Measurements from ENCODE around the gene APOA4.
"Not testable (repeated sequence)": the region's sequence is repeated elsewhere in the genome, so short reads cannot be mapped to it uniquely, and the experiment has no call there.

APOA4 gene

DNA sequence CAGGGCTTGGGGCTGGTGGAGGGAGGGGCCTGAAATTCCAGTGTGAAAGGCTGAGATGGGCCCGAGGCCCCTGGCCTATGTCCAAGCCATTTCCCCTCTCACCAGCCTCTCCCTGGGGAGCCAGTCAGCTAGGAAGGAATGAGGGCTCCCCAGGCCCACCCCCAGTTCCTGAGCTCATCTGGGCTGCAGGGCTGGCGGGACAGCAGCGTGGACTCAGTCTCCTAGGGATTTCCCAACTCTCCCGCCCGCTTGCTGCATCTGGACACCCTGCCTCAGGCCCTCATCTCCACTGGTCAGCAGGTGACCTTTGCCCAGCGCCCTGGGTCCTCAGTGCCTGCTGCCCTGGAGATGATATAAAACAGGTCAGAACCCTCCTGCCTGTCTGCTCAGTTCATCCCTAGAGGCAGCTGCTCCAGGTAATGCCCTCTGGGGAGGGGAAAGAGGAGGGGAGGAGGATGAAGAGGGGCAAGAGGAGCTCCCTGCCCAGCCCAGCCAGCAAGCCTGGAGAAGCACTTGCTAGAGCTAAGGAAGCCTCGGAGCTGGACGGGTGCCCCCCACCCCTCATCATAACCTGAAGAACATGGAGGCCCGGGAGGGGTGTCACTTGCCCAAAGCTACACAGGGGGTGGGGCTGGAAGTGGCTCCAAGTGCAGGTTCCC lies 6.5 kb upstream of the APOA4 start, which contains the start of gene APOC3:
APOC3 (plus strand) TSS at position 383 of the 659 bp plus-strand sequence. CDS start 676 bp downstream, outside the sequence.
- no peak for DNase-seq

DNA sequence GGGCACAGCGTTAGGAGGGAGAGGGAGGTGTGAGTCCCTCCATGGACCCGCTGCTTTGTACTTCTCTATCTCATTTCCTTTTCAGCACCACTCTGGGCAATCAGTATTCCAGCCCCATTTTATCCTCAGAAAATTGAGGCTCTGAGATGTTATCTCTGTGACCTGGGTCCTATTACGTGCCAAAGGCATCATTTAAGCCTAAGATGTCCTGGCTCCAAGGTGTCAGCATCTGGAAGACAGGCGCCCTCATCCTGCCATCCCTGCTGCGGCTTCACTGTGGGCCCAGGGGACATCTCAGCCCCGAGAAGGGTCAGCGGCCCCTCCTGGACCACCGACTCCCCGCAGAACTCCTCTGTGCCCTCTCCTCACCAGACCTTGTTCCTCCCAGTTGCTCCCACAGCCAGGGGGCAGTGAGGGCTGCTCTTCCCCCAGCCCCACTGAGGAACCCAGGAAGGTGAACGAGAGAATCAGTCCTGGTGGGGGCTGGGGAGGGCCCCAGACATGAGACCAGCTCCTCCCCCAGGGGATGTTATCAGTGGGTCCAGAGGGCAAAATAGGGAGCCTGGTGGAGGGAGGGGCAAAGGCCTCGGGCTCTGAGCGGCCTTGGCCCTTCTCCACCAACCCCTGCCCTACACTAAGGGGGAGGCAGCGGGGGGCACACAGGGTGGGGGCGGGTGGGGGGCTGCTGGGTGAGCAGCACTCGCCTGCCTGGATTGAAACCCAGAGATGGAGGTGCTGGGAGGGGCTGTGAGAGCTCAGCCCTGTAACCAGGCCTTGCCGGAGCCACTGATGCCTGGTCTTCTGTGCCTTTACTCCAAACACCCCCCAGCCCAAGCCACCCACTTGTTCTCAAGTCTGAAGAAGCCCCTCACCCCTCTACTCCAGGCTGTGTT lies 5.8 kb upstream of the APOA4 start:
- DNase-seq, result no peak

DNA sequence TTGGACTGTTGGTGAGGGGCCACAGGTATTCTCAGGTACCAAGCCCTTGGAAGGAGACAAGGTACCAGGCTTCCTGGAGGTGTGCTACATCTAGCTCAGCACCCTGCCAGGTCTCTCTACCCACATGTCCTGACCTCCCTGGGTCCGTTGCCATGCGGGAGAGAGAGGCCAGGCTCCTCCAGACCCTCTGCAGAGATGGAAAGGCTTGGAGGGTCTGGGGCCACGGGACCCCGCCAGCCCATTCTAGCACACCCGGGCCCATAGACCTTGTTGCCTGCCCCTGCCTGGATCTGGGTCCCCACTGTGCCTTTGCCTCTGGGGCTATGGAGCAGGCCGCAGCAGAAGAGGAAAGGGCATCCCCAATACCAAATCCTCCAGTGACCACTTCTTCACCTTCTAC lies 4.4 kb upstream of the APOA4 start:
- DNase-seq, result no peak

DNA sequence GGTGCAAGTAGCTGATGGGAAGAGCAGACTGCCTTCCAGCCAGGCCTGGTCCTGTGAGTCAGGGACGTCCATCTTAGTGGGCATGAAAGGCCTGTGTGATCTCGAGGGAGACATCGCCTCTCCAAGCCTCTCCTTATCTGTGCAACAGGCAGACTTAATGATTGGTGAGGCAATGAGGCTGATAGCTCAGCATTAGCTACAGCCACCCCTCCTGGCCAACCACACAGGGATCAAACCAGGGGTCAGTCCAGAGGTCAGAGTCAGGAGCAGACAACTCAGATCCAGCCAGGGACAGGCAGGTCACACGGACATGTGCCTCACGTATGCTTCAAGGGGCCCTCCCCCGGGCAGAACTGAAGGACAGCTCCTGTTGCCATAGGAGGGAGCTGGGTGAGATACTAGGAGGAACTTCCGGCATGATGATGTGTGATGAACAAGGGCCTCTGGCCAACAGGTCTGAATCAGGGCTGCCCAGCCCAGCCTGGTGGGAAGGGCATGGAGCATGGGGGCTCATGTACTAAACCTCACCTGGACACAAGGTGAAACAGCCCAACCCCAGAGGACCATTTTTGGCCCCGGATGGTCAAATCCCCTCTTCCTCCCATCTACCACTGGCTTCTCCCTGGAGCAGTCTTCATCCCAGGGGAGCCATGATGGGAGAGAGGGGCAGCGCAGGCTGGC lies 3.8 kb upstream of the APOA4 start:
- no peak for DNase-seq

DNA sequence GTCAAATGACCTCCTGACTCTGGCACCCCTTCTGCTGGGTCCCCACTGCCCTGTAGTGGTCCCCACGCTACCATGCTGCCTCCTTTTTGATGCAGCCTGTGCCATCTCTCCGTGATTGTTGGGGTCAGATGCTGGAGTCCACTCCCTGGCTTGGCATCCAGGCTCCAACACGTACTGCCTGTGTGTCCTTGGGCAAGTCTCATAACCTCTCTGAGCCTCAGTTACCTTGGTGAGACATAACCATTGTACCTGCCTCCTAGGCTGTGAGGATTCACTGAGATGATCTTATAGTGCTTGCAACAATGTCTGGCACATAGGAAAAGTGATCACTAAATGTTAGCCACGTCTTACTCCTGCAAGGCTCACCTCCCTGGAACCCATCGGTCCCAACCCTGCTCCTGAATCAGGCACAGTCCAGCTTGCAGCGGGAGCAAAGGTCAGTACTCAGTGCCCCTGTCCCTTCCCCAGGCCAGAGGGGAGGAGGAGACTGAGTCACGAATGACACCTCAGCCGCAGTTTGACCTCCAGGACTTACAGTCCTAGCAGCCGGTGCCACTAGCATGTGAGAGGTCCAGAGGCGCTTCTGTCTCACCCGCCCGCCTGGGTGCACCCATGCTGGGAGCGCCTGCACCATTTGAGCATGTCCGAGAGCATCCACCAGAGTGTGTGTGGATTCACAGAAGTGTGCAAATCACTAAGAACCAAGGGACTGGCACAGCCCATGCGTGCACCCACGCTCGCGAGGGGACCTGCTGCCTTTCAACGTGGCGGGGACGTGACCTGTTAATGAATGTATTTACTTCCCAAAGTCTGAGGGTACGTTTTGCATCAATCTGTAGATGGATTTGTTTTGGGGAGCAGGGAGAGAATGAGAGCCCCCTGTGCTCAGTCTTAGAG lies 3.0 kb upstream of the APOA4 start:
- DNase-seq, result no peak

DNA sequence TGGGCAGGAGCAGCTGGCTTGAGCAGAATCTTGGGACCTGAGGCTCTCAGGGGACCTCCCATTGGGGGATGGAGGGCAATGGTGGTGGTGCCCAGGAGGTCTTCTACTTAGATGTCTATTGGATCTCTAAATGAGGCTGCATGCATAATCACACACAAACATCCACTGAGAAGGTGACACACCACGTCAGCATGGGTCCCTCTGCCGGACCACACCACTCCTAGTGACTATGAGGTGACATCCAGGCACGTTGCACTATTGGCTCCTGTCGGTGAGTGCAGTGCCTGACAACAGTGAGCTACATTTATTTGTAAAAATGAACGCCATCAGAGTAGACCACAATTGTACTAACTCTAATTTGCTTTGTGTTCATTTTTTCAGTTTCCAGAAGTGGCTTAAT lies 2.3 kb upstream of the APOA4 start:
- DNase-seq, result no peak

DNA sequence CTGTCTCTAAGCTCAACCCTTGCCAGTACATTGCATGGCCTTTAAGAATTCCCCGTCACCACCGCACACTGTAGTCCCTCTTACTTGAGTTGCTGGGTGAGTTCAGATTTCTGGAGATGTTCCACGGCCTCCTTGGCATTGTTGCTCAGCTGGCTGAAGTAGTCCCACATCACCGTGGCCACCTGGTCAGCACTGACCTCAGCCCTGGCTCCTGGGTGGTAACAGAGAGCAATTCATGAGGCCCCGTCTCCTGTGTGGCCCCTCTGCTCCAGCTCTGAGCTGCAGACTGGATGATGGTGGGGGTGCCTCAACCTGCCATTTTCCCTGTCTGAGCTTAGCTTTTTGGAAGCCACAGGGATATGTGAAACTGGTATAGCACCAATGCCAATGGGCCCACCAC lies 529 bp downstream of the APOA4 start:
- no peak for DNase-seq

DNA sequence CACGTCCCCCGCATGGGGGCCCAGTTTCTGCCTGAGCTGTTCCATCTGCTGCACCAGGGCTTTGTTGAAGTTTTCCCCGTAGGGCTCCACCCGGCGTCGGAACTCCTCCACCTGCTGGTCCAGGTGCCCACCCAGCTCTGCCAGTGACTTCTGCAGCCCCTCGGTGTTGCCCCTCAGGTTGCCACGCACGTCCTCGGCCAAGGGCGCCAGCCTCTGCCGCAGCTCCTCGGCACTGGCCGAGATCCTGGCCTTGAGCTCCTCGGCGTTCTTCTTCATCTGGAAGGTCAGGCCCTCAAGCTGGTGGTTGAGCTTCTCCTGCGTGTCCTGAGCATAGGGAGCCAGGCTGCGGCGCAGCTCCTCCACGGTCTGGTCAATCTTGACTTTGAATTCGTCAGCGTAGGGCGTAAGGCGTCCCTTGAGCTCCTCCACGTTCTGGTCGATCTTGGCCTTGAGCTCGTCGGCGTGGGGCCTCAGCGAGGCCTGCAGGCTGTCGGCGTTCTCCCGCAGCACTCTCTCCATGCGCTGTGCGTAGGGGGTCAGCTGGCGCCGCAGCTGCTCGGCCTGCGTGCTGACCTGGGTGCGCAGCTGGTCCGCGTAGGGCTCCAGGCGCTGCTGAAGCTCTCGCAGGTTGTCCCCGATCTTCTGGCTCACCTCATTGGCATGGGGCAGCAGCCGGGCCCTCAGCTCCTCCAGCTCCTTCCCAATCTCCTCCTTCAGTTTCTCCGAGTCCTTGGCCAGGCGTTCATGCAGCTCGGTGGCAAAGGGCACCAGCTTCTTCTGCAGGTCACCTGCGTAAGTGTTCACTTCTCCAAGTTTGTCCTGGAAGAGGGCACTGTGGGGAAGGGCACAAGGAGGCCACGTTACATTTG lies 1.8 kb downstream of the APOA4 start:
- DNase-seq, result no peak

DNA sequence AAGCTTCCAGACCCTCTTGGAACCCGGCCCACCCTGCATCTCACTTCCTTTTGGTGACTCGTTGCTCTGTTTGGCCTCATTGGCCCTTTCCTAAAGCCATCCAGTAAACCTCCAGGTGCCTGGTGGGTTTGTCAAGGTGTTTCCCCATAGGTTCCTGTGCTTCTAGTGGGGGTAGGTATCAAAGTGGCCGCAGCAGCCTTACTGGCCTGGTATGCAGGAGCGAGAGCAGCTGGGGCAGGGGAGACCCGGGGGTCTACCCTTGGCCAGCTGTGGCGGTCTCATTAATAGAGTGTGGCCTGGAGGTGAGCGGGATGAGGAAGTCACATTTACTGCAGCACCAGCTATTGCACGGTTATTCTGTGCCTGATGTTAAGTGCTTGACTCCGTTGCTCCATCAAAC lies 4.1 kb downstream of the APOA4 start:
- no peak for DNase-seq

DNA sequence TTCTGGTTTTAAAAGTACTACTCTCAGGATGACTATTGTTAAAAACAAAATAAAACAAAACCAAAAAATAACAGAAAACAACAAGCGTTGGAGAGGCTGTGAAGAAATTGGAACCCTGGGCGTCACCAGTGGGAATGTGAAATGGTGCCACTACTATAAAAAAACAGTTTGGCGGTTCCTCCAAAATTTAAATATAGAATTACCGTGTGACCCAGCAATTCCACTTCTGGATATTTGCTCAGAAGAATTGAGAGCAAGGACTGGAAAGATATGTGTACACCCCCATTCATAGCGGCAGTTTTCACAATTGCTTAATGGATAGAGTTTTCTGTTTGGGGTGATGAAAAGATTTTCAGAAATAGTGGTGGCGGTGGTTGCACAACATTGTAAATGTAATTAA lies 8.6 kb downstream of the APOA4 start:
- no peak for DNase-seq

DNA sequence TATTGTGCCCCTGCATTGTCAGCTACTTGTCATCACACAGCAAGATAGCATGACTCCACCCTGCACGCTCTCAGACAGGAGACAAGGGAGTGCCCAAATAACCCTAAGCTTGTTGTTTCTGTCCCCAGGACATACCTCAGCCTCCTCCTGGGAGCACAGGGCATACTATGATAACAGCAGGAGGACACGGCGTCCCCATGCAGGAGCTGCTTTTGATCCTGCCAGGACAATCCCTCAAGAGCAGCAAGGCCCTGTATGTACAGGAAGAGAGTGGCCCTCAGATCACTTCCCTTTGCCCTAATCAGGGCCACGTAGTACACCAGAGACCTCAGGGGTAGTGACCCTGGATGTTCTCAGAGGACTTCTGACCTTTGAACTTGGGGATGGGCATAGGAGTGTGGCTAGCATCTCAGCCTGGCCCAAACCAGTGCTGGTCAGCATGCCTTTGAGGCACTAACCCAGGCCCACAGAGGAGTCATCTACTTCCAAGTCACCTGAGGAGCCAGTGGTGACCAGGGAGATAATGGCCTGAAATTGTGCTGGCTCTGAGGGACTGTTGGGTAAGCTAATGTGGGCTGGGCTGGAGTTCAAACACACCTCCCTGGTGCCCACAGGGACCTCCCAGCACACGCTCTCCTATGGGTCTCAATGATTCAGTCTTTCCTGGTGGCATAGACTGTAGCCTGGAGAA lies 9.2 kb downstream of the APOA4 start:
- no peak for DNase-seq

DNA sequence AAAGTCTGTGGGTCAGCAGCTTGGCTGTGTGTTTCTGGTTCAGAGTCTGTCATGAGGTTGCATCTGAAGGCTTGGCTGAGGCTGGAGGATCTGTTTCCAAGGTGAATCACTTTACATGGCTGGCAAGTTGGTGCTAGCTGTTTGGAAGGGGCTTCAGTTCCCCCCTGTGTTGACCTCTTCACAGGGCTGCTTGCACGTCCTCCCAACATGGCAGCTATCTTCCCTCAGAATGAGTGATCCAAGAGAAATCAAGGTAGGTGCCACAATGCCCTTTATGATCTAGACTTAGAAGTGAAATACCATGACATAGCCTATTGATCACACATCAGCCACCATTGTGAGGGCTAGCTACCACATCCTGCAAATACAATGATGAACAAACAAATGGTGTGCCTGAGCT lies 9.9 kb downstream of the APOA4 start:
- DNase-seq, result no peak

DNA sequence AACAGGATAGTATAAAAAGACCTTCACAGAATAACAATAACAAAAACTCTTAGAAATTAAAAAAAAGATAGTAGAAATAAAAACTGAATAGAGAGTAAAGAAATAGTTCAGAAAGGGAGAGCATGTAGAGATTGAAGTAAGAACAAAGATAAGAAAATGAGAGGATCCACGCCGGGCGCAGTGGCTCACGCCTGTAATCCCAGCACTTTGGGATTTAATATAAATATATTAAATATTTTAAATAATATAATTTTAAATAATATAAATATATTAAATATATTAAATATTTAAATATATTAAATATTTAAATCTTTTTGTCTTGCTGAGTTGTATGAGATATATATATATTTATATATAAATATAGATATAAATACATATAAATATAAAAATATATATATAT lies 11.0 kb downstream of the APOA4 start:
- DNase-seq, result no peak

DNA sequence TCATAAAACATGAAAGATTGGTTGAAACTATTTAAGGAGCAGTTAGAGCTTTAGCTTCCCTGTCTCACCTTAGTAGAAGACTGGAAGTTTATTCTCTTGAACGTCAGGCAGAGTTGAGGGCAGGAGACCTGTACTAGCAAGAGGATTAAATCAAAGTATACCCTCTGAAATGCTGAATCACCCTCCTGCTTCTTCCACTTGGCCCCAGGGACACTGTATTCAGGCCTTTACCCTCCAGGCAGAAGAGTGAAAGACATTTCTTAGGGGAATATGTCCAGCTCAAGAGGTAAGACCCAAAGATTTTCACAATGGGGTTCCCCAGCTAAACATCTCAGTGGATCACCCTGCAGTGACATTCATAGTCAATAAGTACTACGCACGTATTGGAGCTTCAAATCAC lies 11.9 kb downstream of the APOA4 start:
- no peak for DNase-seq

DNA sequence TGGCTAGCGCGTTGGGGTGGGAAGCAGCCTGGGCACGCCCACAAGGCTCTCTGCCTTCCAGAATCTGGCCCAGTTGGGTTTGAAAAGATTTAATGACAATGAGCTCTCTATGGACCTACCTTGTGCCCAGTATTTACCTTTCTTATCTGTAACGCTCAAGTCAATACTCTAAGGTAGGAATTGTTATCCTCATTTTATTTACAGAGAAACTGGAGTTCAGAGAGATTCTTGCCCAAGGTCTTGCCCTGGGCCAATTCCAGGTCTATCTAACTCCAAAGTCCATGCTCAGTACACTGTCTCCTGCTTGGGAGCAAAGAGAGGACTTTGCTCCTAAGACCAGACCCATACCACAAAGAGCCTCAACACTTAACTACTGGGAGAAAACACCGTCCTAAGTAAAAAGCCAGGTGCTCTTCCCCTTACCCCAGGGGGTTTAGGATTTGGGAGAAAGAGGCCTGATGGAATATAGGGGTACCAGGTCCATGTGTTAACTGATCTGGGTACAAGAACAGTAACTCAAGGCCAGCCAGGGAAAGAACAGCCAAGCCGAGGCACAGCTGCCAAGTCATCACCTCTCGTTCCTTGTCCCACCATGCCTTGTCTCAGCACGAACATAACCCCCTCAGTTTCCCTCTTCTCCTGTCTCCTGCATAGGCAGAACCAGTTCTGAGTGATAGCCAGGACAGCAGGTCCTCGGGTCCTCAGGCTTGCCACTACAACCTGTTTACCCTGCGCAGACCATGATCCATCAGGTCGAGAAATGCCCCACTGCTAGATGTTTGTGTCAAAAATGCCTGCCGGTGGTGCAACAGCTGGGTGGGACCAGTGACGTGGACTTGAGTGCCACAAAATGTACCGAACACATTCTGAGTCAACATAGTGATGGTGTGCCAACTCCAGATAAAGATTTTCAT lies 14.6 kb downstream of the APOA4 start:
- no peak for DNase-seq

DNA sequence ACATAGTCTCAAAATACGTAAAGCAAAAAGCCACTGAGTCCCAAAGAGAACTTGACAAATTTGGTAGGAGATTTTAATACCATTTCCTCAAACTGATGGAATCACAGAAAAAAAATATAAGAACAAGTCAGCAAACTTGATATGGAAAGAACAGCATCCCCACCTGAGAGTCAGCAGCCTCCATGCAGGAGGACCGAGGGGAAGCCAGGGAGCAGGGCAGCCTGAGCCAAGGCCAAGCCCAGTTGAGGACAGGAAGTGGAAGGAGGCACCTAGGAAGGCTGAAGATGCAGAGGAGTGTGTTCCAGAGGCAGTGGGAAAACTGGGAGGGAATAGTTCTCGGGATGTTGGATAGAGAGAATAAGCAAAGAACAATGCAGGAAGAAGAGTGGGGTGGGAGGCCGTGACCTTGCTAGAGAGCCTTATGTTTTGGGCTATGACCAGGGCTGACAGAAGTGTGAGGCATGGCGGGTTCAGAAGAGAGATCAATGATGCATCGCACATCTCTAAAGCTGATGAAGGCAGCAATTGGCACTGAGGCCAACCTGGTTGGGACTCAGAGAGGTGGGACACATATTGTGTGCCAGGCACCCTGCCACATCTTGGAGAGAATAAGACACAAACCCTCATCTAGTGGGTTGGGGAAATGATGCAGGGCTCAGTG lies 15.4 kb downstream of the APOA4 start:
- no peak for DNase-seq

DNA sequence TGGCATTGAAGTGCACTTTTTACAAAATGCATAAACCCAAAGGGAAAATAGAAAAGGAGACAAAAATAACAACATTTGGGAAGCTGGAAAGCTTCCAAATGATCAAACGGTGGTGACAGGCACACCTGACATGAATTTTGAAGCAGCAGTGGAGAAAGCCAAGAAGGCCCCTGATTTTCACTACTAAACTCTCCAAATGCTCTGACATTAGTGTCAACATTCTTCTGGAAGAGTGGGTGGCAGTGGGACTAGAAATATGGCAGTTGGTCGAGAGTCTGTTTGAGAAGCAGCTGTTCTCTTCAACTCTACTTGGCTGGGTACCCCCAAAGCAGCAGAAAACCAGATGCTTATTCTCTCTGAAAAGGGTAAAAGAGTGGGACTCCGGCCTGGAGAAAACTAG lies 19.1 kb downstream of the APOA4 start:
- no peak for DNase-seq

DNA sequence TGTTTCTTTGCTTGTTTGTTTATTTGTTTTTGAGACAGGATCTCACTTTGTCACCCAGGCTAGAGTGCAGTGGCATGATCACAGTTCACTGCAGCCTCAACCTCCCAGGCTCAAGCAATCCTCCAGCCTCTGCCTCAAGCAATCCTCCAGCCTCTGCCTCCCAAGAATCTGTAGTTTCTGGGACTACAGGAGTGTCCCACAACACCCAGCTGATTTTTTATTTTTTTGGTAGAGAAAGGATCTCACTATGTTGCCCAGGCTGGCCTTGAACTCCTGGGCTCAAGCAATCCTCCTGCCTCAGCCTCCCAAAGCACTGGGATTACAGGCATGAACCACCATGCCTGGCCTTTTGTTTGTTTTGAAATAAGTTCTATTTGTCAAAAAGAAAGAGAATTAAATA lies 21.4 kb downstream of the APOA4 start:
- DNase-seq, result not testable (repeated sequence)

DNA sequence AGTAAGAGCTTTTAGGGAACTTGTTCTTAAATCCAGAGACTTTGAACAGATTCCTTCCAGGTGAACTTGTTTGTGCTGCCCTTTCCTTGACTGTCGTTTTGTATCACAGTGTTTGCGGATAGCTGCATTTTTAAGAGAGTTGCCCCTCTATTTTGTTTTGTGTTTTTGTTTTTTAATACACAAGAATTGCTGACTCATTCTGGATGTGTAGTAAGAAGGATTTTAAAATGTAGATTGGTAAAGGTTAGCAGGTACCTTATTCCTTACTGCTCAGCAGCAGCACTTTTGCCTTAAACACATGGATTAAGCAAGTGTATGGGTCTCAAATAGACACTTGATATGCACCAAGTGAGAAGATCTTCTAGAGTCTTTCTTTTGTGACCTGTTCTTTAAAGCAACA lies 22.5 kb downstream of the APOA4 start:
- DNase-seq, result no peak

Data from T-helper 1 cell (primary cell).